Fibroblast of the conjunctiva (primary cell): Measurements from ENCODE around the gene EPHA8.

Experiments used
- DNase-seq: peaks from one replicate; pipeline ENCODE4 v3.0.0-alpha.2; 2010; ENCODE audit warnings: low read depth

EPHA8 gene

GRCh38 chr1:22567197-22567596 lies 3.9 kb downstream of the EPHA8 start:
- DNase-seq = no peak

GRCh38 chr1:22567994-22568393 lies 4.7 kb downstream of the EPHA8 start:
- DNase-seq = no peak

GRCh38 chr1:22569269-22569668 lies 6.0 kb downstream of the EPHA8 start:
- DNase-seq = no peak

GRCh38 chr1:22570140-22570909 lies 7.0 kb downstream of the EPHA8 start:
- DNase-seq = no peak

GRCh38 chr1:22572818-22573217 lies 9.5 kb downstream of the EPHA8 start:
- DNase-seq = no peak

- no peak for DNase-seq
Measured at GRCh38 chr1:22573237-22573636, 9.9 kb downstream of the EPHA8 start.

- no peak for DNase-seq
Measured at GRCh38 chr1:22575532-22576149, 12.4 kb downstream of the EPHA8 start.

- no peak for DNase-seq
Measured at GRCh38 chr1:22576150-22576544, 12.9 kb downstream of the EPHA8 start.

- no peak for DNase-seq
Measured at GRCh38 chr1:22576617-22577016, 13.3 kb downstream of the EPHA8 start.

- DNase-seq = no peak
Measured at GRCh38 chr1:22578732-22579361, 15.6 kb downstream of the EPHA8 start.

GRCh38 chr1:22579541-22580155 lies 16.4 kb downstream of the EPHA8 start:
- DNase-seq = no peak

- no peak for DNase-seq
Measured at GRCh38 chr1:22582661-22583635, 19.7 kb downstream of the EPHA8 start.

GRCh38 chr1:22584001-22584562 lies 20.8 kb downstream of the EPHA8 start:
- peak; percentile 4 for DNase-seq

GRCh38 chr1:22584970-22585369 lies 21.7 kb downstream of the EPHA8 start:
- no peak for DNase-seq

- DNase-seq = no peak
Measured at GRCh38 chr1:22585471-22585870, 22.2 kb downstream of the EPHA8 start.

GRCh38 chr1:22586356-22587130 lies 23.3 kb downstream of the EPHA8 start:
- DNase-seq = no peak

- no peak for DNase-seq
Measured at GRCh38 chr1:22587247-22587646, 24.0 kb downstream of the EPHA8 start.

GRCh38 chr1:22588899-22589422 lies 25.7 kb downstream of the EPHA8 start:
- DNase-seq = no peak

- no peak for DNase-seq
Measured at GRCh38 chr1:22591576-22591975, 28.3 kb downstream of the EPHA8 start.

- DNase-seq = no peak
Measured at GRCh38 chr1:22592051-22592450, 28.8 kb downstream of the EPHA8 start.
